Heart left ventricle (tissue), 16 donors: ENCODE measurements around the gene KCNJ12. TPM values are rescaled to one million over a fixed set of nuclear protein-coding genes. Genes with fewer than 3 reads are reported as not detected.
"Not testable (repeated sequence)": the region's sequence is repeated elsewhere in the genome, so short reads cannot be mapped to it uniquely, and the experiment has no call there.

Experiments used
- ATAC-seq, 4 donors: fragments of 200-7000 bp; cut with Tn5 transposase; one replicate each; pipeline ENCODE4 v1.9.1; 2020 to 2022; ENCODE audit warnings: moderate library complexity in 4 of 4, mild to moderate bottlenecking in 3 of 4, moderate number of reproducible peaks in 1 of 4
- DNase-seq, 5 donors: peaks; one replicate each; pipeline ENCODE4 v3.0.0-alpha.2; 2020
- H3K27ac ChIP-seq, 12 donors: fragments of 200-600 bp; sonication (generic) in 4 of 12; one replicate each; pipeline versions ENCODE4 v1.5.0 to v1.8.0; 2016 to 2022; ENCODE audit warnings: mild to moderate bottlenecking in 2 of 12
- H3K27me3 ChIP-seq, 9 donors: fragments of 200-600 bp; sonication (generic) in 2 of 9; one replicate each; pipeline versions ENCODE4 v1.5.1 to v1.8.0; 2016 to 2022; ENCODE audit warnings: mild to moderate bottlenecking in 3 of 9
- H3K36me3 ChIP-seq, 9 donors: fragments of 200-600 bp; sonication (generic) in 2 of 9; one replicate each; pipeline versions ENCODE4 v1.5.0 to v1.8.0; 2018 to 2022; ENCODE audit warnings: mild to moderate bottlenecking in 2 of 9
- H3K4me1 ChIP-seq, 12 donors: fragments of 200-600 bp; sonication (generic) in 4 of 12; one replicate each; pipeline versions ENCODE4 v1.5.0 to v1.8.0; 2016 to 2022; ENCODE audit warnings: mild to moderate bottlenecking in 3 of 12
- H3K4me3 ChIP-seq, 12 donors: fragments of 200-600 bp; sonication (generic) in 4 of 12; one replicate each; pipeline versions ENCODE4 v1.5.0 to v1.8.0; 2017 to 2022; ENCODE audit warnings: mild to moderate bottlenecking in 9 of 12, moderate library complexity in 4 of 12
- H3K9me3 ChIP-seq, 12 donors: fragments of 200-600 bp; sonication (generic) in 4 of 12; one replicate each; pipeline versions ENCODE4 v1.5.0 to v1.8.0; 2016 to 2022; ENCODE audit warnings: mild to moderate bottlenecking in 1 of 12
- WGBS, 4 donors: extraction: QIAGEN DNeasy Blood & Tissue Kit in 2 of 4; methylation state at CpG; one replicate each; pipeline versions ENCODE4 v1.1.5 to v1.1.7; 2013 to 2018; 5-methylcytosine and 5-hydroxymethylcytosine counted together
- intact Hi-C, 10 donors: fragments of 100-400 bp; cut with DNase I; formaldehyde crosslinking; loops; one replicate each; pipeline versions ENCODE4 v1.11.1 to v1.14.2; 2022
- polyA plus RNA-seq, 2 donors: library from polyadenylated mRNA; stranded (reverse); fragments of 200-250 nt; gene quantifications; one replicate each; pipeline ENCODE4 v1.2.3, GENCODE V29; 2013
- total RNA-seq, 9 donors: library from RNA; depleted of rRNA in 2 of 9; stranded (reverse); fragments of >200 nt in 2 of 9; fragmentation: NEBNext Ultra II Directional in 3 of 9; extraction: Animal tissue kit (Norgen Biotek cat#: 25700) in 3 of 9; gene quantifications; one replicate each; pipeline versions ENCODE4 v1.1.0 to v1.2.4, GENCODE V29; 2016 to 2023
- donor health status: ischemic (EF 13 %, LVEDD 7.1; RV severe dilation, severe dysfunction).
- donor health status: healthy with polysubstance abuse.
- donor health status: DM: no; HTN: yes; CAD: no.
- donor health status: DM: no; HTN: no; CAD: no.
- donor health status: ischemic (EF 25% LVEDD 6.9; RV normal size, moderate dysfunction).
- donor health status: ischemic (EF 25% LVEDD 5.7; RV mildly dilated, moderate dysfunction).
- donor health status: healthy.
- donor health status: DM: yes; HTN: yes; CAD: no.
- donor health status: ischemic (EF 35%, LVEDD 5.7; RV mildly dilated, moderate dysfunction).
- donor health status: nonischemic (EF 11% LVEDD 7.7; RV severe dilation, severe dysfunction).
- donor health status: DM: yes; HTN: yes; CAD: no.
- donor health status: PGD.
- donor health status: ischemic (EF 29% LVEDD 5.4; RV normal size, mild dysfunction).
- donor health status: nonischemic (EF 23%, LVEDD 6.1; RV moderate dilation, normal function).

The KCNJ12 gene
- total and polyA plus RNA-seq, 11 donors = 6.6 to 24.2 (median 9.0) TPM

DNA sequence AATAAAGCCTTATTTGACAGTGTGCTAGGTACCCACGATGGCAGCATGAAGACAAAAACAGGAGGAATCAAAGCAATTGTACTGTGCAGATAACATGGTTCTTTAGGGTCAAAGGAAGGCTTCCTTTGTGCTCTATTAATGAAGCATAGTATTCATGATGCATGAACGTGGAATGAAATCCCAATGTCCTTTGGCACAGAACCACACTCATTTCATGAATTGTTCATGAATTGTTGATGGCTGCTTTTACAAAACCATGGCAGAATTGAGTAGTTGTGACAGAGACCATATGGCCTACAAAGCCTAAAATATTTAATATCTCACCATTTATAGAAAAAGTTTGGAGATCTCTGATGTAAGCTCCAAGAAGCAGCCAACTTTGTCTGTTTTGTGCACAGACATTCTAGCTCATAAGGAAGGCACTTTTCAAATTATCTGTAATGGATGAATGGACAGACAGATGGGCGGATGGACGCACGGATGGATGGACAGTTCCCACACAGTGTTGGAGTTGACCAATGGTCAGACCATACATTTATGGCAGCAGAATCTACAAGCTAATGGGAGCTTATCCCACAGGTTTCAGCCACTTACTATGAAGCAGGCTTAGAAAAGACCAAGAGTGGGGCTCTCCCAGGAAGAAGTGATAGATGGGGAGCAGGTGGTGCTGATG lies 52.7 kb downstream of the KCNJ12 start:
- H3K27me3 ChIP-seq, H3K36me3 ChIP-seq, DNase-seq, H3K27ac ChIP-seq, intact Hi-C loops, H3K4me1 ChIP-seq, H3K4me3 ChIP-seq, H3K9me3 ChIP-seq: not testable (repeated sequence)
- 57 to 77% (median 69%) methylated on average over 5 of the region's 5 CpGs for WGBS, 4 donors
- peak in 1 of 4 donors; percentile 15 for ATAC-seq

DNA sequence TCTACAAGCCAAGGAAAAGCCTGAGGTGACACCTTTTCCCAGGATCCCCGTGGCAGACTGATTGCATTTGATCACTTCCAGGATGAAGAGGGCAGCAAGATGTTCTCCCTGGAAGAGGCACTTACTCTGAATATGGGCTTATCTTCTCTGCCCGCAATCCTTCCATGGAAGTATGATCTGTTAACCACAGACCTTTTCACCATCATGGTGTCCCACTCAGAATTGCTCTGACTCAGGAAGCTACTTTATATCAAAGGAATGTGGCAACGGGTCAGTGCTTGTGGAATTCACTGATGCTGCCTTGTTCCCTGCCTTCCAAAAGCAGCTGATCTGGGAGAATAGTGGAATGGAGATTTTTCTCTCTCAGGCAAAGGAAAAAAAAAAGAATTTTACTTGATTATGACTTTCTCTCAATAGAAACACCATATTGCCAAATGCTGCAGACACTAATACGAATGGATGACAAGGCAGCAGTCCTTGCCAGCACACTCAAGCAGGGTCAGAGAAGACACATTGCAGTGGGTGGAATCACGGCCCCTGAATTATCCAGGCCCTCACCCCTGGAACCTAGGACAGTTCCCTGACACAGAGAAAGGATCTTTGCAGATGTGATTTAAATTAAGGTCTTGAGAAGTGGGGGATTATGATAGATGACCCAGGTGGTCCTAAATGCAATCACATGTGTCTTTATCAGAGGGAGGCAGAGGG lies 53.9 kb downstream of the KCNJ12 start:
- H3K4me1 ChIP-seq, H3K27ac ChIP-seq, H3K27me3 ChIP-seq, DNase-seq, intact Hi-C loops, H3K9me3 ChIP-seq, H3K4me3 ChIP-seq, H3K36me3 ChIP-seq: not testable (repeated sequence)
- peak in 1 of 4 donors; percentile 54 for ATAC-seq
- WGBS, 4 donors = 52 to 67% (median 65%) methylated on average over 3 to 5 of the region's 5 CpGs

DNA sequence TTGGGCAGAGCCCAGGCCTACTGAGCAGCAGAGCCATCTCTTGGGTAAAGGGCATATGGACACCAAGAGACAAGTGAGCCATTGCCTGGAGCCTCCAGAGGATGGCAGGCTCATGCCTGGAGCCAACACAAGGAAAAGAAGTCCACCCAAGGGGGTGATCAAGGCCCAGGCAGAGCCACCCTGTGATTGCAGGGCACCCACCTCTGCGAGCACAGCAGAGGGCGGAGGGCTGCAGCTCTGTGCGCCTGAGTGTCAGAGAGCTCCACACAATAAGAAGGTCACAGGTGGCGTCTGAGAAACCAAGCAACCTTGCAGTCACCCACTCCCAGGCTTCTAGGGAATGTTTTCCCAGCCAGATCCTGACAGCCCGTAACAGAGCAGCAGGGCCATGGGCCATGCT lies 57.8 kb downstream of the KCNJ12 start:
- H3K36me3 ChIP-seq, H3K27me3 ChIP-seq, H3K9me3 ChIP-seq, intact Hi-C loops, H3K27ac ChIP-seq, H3K4me3 ChIP-seq, ATAC-seq, DNase-seq, H3K4me1 ChIP-seq: not testable (repeated sequence)
- WGBS, 4 donors = 95 to 98% (median 97%) methylated on average over 5 of the region's 5 CpGs

DNA sequence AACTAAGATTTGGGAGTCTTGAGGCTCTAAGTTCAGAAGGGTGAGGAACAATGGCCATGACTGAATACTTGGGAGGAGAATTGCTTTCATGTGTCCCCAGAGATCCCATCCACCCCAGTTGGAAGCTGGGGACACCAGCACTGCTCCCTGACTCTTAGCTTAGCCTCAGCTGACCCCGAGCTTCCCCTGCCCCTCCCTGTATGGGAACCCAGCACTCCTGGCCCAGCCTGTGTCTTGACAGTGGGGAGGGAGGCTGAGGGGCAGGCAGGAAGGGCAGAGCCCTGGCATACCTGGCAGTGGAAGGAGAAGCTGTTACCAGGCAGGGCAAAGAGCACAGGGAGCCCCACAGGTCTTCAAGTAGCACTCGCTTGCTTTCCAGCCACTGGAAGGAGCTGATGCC lies 58.8 kb downstream of the KCNJ12 start:
- H3K36me3 ChIP-seq, H3K4me3 ChIP-seq, H3K9me3 ChIP-seq, intact Hi-C loops, DNase-seq, H3K4me1 ChIP-seq, H3K27me3 ChIP-seq, H3K27ac ChIP-seq: not testable (repeated sequence)
- peak in 1 of 4 donors; percentile 24 for ATAC-seq
- 70 to 91% (median 84%) methylated on average over 2 of the region's 2 CpGs for WGBS, 4 donors

DNA sequence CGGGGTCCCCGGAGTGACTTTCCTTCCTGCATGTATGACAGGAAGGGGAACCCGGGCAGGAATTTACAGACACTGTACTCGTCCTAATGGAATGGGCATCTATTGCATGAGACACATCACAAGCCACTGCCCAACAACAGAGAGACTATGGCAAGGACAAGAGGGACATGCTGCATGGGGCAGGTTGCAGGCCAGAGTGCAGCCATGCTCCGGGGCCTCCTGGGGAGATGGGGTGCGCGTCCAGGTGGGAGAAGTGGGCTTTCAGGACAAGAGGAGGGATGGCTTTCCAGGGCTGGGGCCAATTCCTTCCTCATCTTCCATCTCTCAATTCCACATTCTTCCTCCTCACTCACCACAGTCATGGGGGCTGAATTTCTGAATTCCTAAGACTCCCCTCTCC lies 60.3 kb downstream of the KCNJ12 start:
- H3K4me1 ChIP-seq, H3K27me3 ChIP-seq, DNase-seq, intact Hi-C loops, H3K27ac ChIP-seq, H3K9me3 ChIP-seq, H3K36me3 ChIP-seq, ATAC-seq, H3K4me3 ChIP-seq: not testable (repeated sequence)
- 61 to 78% (median 74%) methylated on average over 4 to 7 of the region's 7 CpGs for WGBS, 4 donors

DNA sequence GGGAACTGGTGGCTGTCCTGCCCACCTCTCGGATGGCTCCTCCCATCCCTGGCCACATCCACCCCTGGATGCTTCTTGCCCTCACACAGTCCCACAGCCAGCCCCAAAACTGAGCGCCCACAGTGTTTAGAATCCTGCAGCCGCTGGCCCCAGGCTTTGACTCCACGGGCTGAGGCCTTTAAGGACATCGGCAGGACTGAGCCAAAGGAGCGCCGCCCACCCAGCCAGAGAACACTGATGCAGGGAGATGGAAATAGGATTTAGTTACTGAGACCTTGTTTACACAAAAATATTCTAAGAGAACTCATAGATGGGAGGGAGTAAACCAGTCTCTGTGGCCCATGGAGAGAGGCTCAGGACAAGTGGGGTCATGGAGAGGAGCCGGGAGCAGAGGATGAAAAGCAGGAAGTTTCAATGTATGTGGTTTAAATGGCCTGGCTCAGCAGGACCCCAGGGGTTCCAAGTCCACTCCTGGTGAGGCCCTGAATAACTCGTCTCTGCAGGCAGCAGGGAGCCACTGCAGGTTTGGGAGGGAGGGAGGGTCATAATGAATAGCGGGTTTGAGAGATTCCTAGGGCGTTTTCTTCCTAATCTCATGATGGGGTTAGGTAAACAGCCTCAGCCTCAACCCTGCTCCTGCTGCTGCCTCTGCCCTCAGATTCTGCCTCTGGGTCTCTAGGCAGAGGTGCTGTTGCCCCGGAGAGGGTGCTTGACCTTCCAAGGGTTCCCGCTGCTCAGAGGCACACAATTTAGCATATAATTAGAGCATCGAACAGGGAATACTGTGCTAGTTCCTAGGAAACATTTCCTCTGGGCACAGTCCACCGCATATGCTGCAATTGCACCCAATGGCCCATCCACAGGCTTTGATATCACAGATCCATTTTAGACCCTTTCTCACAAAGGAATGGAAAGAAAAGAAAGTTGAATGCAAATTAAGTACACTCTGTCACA lies 61.0 kb downstream of the KCNJ12 start:
- H3K36me3 ChIP-seq, H3K27me3 ChIP-seq, H3K9me3 ChIP-seq, DNase-seq, H3K27ac ChIP-seq, H3K4me1 ChIP-seq, intact Hi-C loops, H3K4me3 ChIP-seq: not testable (repeated sequence)
- 62 to 67% (median 64%) methylated on average over 12 to 15 of the region's 15 CpGs for WGBS, 4 donors
- ATAC-seq = peak in 1 of 4 donors; percentile 21

DNA sequence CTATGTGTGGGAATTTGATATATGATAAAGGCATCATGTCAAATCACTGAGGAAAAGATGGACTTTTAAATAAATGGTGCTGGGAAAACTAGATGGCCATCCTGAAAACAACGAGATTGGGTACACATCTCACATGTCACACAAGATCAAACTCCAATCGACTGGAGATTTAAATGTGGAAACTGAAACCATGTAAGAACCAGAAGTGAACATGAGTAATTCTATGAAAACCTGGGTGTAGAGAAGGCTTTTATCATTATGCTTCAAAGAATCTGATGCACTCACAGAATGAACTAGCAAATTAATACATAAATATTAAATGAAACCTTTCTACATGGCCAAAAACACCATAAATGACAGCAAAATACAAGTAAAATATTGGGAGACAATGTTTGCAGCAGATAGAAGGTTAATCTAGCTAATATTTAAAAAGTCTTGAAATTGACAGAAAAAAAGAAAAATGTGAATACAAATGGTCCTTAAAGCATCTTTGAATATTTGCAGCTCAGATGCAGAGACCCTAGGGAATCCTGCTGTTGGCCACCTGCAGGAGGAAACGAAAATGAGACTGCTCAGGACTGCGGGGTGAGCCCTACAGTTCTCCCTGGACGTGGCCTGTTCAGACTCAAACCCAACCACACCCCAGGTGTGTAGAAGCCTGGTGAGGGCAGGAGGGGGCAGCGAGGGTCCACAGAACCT lies 62.3 kb downstream of the KCNJ12 start:
- H3K4me3 ChIP-seq, H3K36me3 ChIP-seq, ATAC-seq, intact Hi-C loops, DNase-seq, H3K27ac ChIP-seq, H3K27me3 ChIP-seq, H3K4me1 ChIP-seq, H3K9me3 ChIP-seq: not testable (repeated sequence)
- WGBS, 4 donors = 67 to 93% (median 72%) methylated on average over 2 to 6 of the region's 6 CpGs

DNA sequence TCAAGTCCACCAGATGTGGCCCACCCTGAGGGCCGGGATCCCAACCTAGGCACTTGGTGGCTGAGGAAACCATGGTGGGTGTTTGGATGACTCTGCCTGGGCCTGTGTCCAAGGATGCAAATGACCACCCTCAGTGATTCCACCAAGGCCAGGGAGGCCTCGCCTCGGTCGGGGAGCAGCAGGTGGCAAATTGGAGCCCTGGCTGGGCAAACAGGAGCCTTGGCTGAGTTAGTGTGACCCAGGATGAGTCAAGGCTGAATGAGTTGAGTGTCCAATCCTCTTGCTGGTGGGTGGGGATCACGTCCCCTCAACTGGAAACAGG lies 62.8 kb downstream of the KCNJ12 start:
- 77 to 100% (median 80%) methylated on average over 1 to 3 of the region's 5 CpGs for WGBS, 4 donors
- ATAC-seq, H3K27ac ChIP-seq, H3K36me3 ChIP-seq, H3K4me1 ChIP-seq, H3K27me3 ChIP-seq, DNase-seq, intact Hi-C loops, H3K9me3 ChIP-seq, H3K4me3 ChIP-seq: not testable (repeated sequence)
